HG03095 (cell line): ENCODE data around the gene HMGXB3.
"Not testable (repeated sequence)": the region's sequence is repeated elsewhere in the genome, so short reads cannot be mapped to it uniquely, and the experiment has no call there.

Source experiments
- ATAC-seq: cut with Tn5 transposase; IDR thresholded peaks from one replicate; pipeline ENCODE4 v1.9.1; 2021; ENCODE audit warnings: moderate library complexity; ENCODE audit not compliant: unreplicated experiment

Gene HMGXB3

DNA sequence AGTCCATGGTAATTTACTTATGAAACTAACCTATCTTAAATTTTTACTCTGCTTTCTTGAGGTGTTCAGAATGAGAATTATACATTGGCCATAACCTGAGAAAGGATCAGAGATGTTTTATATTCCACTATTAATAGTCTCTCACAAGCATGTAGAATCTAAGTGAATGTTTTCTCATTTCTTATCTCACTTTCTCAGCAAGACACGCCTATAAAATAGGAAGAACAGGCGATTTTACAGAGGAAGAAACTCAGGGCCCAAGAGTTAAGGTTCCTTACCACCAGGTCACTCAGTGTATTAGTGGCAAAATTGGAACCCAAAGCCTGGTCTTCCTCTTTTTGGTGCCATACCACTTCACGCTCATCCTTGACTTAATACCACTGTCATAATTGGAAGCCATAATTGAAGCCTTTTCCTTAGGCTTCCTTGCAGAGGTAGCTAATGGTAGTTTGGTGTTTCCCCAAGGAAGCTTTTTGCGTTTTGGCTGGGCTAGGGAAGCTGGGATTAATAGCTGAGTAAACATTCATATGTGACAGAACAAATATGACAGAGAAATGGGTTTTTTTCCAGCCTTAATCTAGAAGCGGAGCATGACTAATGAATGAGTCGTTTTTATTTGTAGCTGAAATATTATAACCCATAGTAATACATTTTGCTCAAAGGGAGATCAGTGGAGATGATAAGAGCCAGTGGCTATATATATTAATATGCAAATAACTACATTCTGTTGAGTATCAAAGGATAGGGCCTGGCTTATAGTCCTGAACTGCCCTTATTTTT, 16.9 kb downstream of the HMGXB3 start:
- no peak for ATAC-seq

- no peak for ATAC-seq
These were observed 19.7 kb downstream of the HMGXB3 start for GRCh38 chr5:150020249-150020648.

DNA sequence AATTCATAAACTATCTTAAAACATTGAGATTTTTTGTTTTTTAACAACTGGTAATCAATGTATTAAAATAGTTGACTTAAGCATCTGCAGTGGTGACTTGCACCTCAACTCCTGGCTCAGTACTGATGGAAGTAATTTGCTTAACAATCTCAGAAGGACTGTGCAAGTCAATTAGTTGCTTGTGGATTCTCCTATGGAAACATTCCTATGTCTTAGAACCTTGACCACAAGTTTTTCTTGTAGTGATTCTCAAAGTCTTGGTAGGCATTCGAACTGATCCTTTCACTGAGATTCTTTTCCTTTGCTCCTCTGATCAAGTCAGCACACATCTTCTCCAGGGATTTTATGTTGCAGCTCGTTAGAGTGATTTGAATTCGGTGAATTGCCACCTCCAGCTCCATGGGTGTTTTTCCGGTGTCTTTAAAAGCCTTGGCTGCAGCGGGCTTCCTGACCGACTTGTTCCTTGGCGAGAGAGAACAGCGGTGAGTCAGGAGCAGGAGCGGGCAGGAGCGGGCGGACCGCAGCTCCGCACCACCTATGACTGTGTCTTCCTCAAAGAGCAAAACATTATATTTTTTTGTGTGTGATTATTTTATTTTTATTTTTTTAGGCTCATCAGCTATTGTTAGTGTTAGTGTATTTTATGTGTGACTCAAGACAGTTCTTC, 21.1 kb downstream of the HMGXB3 start:
- ATAC-seq, result no peak

- no peak for ATAC-seq
These were observed 21.6 kb downstream of the HMGXB3 start for GRCh38 chr5:150022158-150022531.

DNA sequence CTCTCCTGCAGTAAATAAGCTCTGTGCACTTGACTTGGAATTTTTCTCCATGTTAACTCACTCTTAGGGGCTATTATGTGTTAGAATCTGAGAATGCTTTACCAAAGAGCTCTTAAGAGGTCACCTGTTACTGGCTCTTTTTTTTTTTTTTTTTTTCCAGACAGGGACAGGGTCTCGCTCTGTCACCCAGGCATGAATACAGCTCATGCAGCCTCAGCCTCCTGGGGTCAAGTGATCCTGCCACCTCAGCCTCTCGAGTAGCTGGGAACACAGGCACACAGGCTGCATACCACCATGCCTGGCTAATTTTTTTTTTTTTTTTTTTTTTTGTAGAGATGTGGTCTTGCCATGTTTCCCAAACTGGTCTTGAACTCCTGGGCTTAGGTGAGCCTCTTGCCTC, 22.1 kb downstream of the HMGXB3 start:
- ATAC-seq, result no peak

- ATAC-seq, result no peak
These were observed 22.6 kb downstream of the HMGXB3 start for GRCh38 chr5:150023136-150023535.

DNA sequence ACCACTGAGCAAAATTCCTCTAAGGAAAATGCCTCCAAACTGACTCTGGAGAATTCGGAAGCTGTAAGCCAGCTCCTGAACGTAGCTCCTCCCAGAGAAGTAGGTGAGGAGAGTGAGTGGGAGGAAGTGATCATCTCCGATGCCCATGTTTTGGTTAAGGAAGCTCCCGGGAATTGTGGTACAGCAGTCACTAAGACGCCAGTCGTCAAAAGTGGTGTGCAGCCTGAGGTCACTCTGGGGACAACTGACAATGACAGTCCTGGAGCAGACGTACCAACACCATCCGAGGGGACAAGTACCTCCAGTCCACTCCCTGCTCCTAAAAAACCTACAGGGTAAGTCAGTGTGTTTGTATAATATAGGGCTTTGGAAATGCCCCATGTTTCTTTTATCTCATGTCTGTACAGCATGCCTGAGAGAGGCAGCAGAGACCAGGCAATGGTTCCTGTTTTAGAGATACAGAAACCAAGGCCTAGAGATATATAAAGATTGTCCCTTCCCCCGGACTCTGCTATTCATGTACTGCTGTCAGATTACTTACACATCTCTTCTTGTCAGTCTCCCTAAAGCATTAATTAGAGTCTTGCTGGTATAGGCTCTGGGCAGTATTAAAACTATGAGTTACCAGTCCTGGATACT, 23.9 kb downstream of the HMGXB3 start:
- ATAC-seq, result no peak

- ATAC-seq, result no peak
These were observed 26.2 kb downstream of the HMGXB3 start for GRCh38 chr5:150026682-150027172.

DNA sequence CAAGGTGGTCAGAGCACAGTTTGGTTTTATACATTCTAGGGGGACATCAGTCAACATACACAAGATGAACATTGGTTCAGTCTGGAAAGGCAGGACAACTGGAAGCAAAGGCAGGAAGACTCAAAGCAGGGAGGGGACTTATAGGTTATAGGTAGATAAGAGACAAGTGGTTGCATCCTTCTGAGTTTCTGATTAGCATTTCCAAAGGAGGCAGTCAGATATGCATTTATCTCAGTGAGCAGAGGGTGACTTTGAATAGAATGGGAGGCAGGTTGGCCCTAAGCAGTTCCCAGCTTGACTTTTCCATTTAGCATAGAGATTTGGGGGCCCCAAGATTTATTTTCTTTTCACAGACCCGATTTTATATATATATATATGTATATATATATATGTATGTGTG, 27.5 kb downstream of the HMGXB3 start:
- not testable (repeated sequence) for ATAC-seq

DNA sequence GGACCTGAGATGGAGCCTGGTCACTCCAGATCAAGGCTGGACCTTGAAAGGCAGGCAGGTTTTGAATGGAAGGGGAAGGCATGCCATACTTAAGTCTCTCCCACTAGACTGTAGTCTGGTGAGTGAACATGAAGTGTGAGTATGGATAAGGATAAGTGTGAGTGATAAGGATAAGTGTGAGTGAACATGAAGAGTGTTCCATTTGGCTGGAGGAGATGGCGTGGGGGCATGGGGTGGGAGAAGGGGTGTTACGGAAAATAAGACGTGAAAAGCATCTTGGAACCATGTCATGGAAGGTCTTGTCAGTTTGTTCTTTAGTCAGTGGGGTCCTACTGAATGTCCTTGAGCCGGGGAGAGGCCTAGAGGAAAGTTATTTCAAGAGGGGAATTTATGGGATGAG, 32.8 kb downstream of the HMGXB3 start:
- ATAC-seq, result no peak

DNA sequence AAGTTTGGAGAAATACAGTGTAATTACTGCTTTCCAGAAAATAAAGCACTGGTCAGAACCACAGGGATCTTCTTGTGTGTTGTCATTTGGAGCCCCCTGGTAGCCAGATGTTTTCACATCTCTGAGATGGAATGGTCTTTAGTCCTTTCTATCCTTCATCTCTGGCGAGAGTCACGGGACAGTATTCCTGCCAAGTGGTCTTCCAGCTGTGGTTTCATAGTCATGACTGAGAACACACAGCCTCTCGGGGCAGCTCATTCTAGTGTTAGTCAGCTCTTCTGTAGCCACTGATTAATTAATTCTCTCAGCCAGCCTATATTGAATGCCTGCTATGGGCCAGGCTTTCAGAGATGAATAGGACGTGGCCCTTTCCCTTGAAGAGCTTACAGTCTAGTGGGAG, 34.1 kb downstream of the HMGXB3 start:
- no peak for ATAC-seq

DNA sequence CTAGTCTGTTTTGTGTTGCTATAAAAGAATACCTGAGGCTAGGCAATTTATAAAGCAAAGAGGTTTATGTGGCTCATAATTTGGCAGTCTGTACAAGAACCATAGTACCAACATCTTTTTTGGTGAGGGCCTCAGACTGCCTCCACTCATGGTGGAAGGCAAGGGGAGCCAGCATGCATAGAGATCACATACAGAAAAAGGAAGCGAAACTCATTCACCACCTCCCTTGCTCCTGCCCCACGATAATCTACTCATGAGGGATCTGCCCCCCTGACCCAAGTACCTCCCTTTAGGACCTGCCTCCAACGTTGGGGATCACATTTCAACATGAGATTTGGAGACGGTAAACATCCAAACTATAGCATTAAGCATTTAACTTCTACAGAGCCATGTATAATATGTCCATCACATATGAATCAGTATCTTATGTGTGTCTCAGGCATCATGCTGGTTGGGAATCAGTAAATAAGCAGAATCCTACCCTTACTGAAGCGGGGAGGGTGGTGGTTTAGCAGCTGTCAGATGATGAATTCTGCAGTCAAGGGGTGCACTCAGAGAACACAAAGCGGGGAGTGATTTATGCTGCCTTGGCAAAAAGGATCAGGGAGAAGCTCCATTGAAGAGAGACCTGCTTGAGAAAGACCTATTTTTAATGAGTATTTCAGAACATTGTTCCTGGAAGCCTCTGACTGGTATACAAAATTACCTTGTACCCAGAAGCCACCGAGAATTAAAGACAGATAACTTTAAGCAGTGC, 34.8 kb downstream of the HMGXB3 start:
- peak; percentile 92 for ATAC-seq

DNA sequence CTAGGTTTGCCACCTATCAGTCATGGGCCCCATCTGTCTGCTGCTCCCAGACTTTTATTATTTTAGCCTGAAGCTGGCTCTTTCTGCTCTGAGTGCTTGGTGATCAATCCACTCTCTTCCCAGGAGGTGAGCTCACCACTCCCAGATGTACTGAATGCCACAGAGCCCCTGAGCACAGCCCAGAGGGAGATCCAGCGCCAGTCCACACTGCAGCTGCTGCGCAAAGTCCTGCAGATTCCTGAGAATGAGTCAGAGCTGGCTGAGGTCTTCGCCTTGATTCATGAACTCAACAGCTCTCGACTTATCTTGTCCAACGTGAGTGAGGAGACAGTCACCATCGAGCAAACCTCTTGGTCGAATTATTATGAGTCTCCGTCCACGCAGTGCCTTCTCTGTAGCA, 36.0 kb downstream of the HMGXB3 start:
- ATAC-seq, result no peak

- no peak for ATAC-seq
These were observed 38.0 kb downstream of the HMGXB3 start for GRCh38 chr5:150038547-150038946.

DNA sequence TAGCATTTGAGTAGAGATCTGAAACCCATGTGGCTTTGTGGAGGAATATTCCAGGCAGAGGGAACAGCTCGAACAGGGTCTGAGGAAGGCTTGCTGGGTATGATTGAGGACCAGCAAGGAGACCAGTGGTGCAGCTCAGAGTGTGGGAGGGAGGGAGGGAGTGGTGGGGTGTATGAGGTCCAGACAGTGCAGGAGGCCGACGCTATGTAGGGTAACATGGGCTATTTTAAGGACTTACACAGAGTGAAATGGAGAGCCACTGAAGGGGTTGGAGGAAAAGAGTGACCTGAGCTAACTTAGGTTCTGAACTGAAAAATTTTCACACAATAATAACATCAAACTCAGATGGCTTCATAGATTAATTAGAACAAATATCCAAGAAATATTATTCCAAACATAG, 41.9 kb downstream of the HMGXB3 start:
- ATAC-seq, result no peak

- ATAC-seq, result no peak
These were observed 43.3 kb downstream of the HMGXB3 start for GRCh38 chr5:150043657-150044328.

DNA sequence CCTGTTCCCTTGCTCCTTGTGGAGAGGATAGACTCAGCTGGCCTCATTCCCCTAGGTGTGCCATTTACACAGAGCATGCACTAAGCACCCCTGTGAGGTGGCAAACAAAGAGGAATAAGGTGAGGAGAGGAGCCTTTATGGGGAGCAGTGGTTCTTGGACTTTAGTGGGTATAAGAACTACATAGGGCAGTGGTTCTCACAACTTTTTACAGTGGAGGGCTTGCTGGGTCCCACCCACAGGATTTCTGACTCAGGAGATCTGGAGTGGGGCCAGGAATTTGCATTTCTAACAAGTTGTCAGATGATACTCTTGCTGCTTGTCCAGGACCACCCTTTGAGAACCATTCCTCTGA, 43.8 kb downstream of the HMGXB3 start:
- no peak for ATAC-seq

DNA sequence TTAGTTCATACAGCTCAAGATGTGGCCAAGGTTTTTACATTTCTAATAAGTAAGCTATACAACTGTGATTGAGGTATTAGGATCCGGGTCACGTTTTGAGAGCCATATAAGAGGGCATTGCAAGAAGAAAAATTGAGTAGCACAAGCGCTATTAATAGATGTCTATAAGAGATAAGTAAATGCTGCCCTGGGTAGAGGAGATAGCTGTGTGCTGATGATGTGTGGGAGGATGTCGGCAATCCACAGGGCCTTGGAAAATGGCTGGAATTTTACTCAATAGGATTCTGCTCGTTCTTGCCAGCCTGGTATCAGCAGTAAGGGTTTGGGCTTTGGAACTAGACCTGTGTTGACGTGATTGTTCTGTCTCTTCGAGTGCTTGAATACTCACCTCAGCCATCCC, 44.2 kb downstream of the HMGXB3 start:
- no peak for ATAC-seq

GRCh38 chr5:150045549-150045948, 45.0 kb downstream of the HMGXB3 start:
- no peak for ATAC-seq

GRCh38 chr5:150046031-150046430, 45.5 kb downstream of the HMGXB3 start:
- no peak for ATAC-seq
